Activated CD8-positive, alpha-beta memory T cell treated with anti-CD3 and anti-CD28 coated beads, Interleukin-2, amount 10 ng/mL, durations not matched to agents 7 days and 5 days (primary cell): ENCODE results near the gene MAPRE3. TPM values are rescaled to one million over a fixed set of nuclear protein-coding genes. Genes with fewer than 3 reads are reported as not detected.
"Not testable (repeated sequence)": the region's sequence is repeated elsewhere in the genome, so short reads cannot be mapped to it uniquely, and the experiment has no call there.

Source experiments
- ATAC-seq: fragments of 150-1000 bp; cut with Tn5 transposase; one replicate; pipeline ENCODE4 v1.10.0; 2021; ENCODE audit warnings: moderate library complexity
- CTCF ChIA-PET: fragments of 350-600 bp; sonication (Branson Sonifier 250); formaldehyde crosslinking; loops from one replicate; lab custom pipeline; 2021; ENCODE audit warnings: antibody characterized with exemption; lab: Charles Lee
- DNase-seq: peaks from one replicate; pipeline ENCODE4 v3.0.0-alpha.2; 2020
- H3K27ac Mint-ChIP-seq: one replicate; pipeline ENCODE4 v1.8.0; 2021; ENCODE audit warnings: mild to moderate bottlenecking, mixed read lengths
- H3K27me3 Mint-ChIP-seq: one replicate; pipeline ENCODE4 v1.8.0; 2021; ENCODE audit warnings: mixed read lengths
- H3K36me3 Mint-ChIP-seq: one replicate; pipeline ENCODE4 v1.8.0; 2021; ENCODE audit warnings: mild to moderate bottlenecking, mixed read lengths
- H3K4me1 Mint-ChIP-seq: one replicate; pipeline ENCODE4 v1.8.0; 2021; ENCODE audit warnings: mixed read lengths
- H3K4me3 Mint-ChIP-seq: one replicate; pipeline ENCODE4 v1.8.0; 2021; ENCODE audit warnings: mild to moderate bottlenecking, moderate library complexity, mixed read lengths
- H3K9me3 Mint-ChIP-seq: one replicate; pipeline ENCODE4 v1.8.0; 2022; ENCODE audit warnings: low read depth, mixed read lengths
- total RNA-seq, 2 experiments: library from RNA; stranded (reverse); gene quantifications; one replicate each; pipeline ENCODE4 v1.2.3, GENCODE V29; 2021

MAPRE3 gene
- total RNA-seq, 2 experiments from 2014 or later, result 0.91 to 1.3 TPM

DNA sequence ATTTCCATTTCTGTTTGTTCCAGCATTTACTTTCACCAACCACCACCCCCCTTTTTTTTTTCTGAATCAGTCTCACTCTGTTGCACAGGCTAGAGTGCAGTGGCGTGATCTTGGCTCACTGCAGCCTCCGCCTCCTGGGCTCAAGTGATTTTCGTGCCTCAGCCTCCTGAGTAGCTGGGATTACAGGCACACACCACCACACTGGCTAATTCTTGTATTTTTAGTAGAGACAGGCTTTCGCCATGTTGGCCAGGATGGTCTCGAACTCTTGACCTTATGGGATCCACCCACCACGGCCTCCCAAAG is 105.1 kb downstream of the MAPRE3 start:
- DNase-seq, H3K36me3 Mint-ChIP-seq, H3K9me3 Mint-ChIP-seq, H3K27me3 Mint-ChIP-seq, ATAC-seq: not testable (repeated sequence)
- peak overlapping the region; percentile 3 for H3K4me3 Mint-ChIP-seq
- CTCF ChIA-PET, result interaction anchor here (5.0 to 5.9 kb wide), 2 partner anchors 11 to 25 kb away, joined by 37 to 45 read pairs; partner anchors contain the start of genes AGBL5 and KHK
- peak overlapping the region; percentile 80 for H3K27ac Mint-ChIP-seq
- H3K4me1 Mint-ChIP-seq, result peaks cover 52% of the 10 kb centered on the region

DNA sequence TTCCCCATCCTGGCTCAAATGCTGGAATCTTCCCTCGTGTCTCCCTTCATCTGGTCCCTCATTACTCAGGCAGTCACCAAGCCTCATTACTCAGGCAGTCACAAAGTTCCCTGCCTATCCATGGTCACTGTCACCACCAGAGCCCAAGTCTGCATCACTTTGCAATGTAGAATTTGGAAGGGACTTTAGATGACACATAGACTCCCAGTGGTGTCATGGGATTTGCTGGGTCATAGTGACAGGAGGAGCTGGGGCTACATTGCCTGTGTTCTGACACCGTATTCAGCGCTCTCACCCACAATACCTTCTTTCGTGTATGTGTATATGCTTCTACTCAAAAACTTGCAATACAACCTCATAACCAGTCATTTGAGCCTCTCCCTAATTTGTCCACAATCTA is 105.9 kb downstream of the MAPRE3 start:
- peaks cover 52% of the 10 kb centered on the region for H3K4me1 Mint-ChIP-seq
- no peaks in the 10 kb centered on the region for H3K36me3 Mint-ChIP-seq
- DNase-seq (no peak), ATAC-seq (no peak)
- H3K9me3 Mint-ChIP-seq, result no peaks in the 10 kb centered on the region
- no peak overlapping the region for H3K4me3 Mint-ChIP-seq
- no peaks in the 10 kb centered on the region for H3K27me3 Mint-ChIP-seq
- H3K27ac Mint-ChIP-seq, result peak overlapping the region; percentile 71
- CTCF ChIA-PET, result interaction anchor here (1.6 to 5.0 kb wide), 2 partner anchors 10 to 26 kb away, joined by 3 to 37 read pairs; partner anchors contain the start of genes AGBL5 and KHK

Other genes with a start within 250 kb of the MAPRE3 start
- 10 to 100 TPM; 16.3 to 17.2 TPM for gene SLC35F6, start 206.4 kb upstream of the MAPRE3 start, total RNA-seq
- gene CENPA, start 184.6 kb upstream of the MAPRE3 start, total RNA-seq, result 10 to 100 TPM; 51.6 to 58.7 TPM
- gene DPYSL5, start 122.5 kb upstream of the MAPRE3 start, total RNA-seq, result not detected
- gene TMEM214, start 62.3 kb downstream of the MAPRE3 start, total RNA-seq, result 10 to 100 TPM; 68.7 to 86.6 TPM
- gene AGBL5, start 81.0 kb downstream of the MAPRE3 start, total RNA-seq, result 10 to 100 TPM; 13.8 to 15.1 TPM
- gene OST4, start 101.0 kb downstream of the MAPRE3 start, total RNA-seq, result 100 to 1,000 TPM; 248 to 318 TPM
- gene EMILIN1, start 108.0 kb downstream of the MAPRE3 start, total RNA-seq, result under 1 TPM; 0.75 to 0.79 TPM
- 1 to 10 TPM; 8.0 to 8.8 TPM for gene KHK, start 116.1 kb downstream of the MAPRE3 start, total RNA-seq
- 1 to 10 TPM; 1.1 to 2.5 TPM for gene CGREF1, start 148.5 kb downstream of the MAPRE3 start, total RNA-seq
- under 1 TPM; 0.21 to 0.29 TPM for gene ABHD1, start 153.2 kb downstream of the MAPRE3 start, total RNA-seq
- gene PREB, start 164.0 kb downstream of the MAPRE3 start, total RNA-seq, result 10 to 100 TPM; 61.6 to 69.4 TPM
- gene PRR30, start 168.8 kb downstream of the MAPRE3 start, total RNA-seq, result not detected
- gene TCF23, start 178.4 kb downstream of the MAPRE3 start, total RNA-seq, result not detected
- gene ATRAID, start 241.4 kb downstream of the MAPRE3 start, total RNA-seq, result 10 to 100 TPM; 78.6 to 84.0 TPM
- 10 to 100 TPM; 35.0 to 47.9 TPM for gene SLC5A6, start 241.6 kb downstream of the MAPRE3 start, total RNA-seq
- 10 to 100 TPM; 78.6 to 99.5 TPM for gene CAD, start 246.7 kb downstream of the MAPRE3 start, total RNA-seq